HuH-7.5 (cell line): ENCODE measurements around the gene LOXL3.

Experiments used
- DNase-seq: peaks from one replicate; pipeline ENCODE4 v3.0.0; 2011; ENCODE audit warnings: low spot score

Gene LOXL3

DNA sequence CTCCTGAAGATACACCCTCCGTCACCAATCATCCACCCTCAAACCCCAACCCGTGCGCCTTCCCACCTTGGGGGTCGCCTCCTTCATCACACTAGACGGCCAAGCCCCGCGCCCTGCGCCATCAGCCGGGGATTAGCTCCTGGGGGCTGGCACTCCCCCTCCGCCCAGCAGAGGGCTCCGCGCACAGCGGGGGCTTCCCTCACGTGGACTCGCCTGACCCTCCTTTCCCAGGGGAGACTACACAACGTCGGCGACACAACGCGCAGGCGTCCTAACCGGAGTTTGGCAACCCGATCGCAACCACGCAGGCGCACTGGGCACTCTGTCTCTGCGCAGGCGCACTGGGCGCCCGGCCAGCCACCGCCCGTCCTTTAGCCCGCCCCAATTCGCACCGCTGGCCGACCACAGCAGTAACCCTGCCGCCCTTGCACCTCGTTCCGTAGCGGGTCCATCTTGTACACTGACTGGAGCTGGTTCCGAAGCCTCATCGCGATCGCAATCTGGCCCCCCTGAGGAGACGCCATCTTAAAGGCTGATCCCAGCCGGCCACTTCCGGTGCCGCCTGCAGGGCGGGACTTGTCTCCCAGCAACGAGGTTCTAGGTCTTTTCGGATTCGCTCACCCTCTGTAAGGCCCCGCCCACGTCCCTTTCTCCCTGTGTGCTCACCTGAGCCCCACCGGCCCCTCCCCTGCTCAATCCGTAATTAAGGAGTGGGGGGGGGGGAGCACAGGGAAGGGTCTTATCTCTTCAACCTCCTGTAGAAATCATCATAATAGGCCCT, 46.4 kb downstream of the LOXL3 start, which contains the start of gene PCGF1:
PCGF1 (minus strand) TSS at position 551 of the 781 bp plus-strand sequence; CDS start at position 524, 27 bp downstream.
- DNase-seq = peak; percentile 92

DNA sequence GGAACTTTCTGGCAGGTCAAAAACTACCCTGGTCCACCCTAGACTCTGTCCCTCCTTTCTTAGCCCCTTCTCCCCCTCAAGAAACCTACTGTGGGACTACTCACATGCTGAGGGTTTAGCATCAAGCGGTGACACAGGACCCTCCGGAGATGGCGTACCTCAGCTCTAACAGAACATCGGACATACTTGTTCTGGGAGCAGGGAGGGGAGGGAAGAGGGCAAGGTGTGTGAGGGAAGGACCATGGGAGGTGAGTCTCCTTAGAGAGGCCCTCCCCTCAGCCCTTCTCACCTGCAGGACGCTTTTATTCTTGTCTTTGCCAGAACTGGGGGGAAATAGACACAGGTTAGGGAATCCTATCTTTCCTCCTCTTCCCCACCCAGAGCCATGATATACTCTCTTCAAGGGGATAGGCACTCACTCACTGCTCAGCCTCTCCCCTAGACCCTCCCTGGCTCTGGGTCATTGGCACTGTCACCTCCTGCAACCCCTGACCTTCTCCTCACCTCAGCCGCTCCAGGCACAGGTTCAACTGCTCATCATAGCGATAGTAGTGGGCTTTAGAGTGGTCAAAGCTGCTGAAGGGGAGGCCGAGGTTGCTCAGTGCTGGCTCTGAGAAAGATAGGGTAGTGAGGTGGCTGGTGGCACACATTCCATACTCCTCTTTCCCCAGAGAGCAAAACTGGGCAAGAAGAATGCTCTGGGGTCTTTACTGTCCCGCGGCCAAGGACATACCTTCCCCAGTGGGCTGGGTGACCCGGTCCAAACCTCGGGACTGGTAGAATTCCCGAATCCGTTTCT, 48.1 kb downstream of the LOXL3 start:
- no peak for DNase-seq

DNA sequence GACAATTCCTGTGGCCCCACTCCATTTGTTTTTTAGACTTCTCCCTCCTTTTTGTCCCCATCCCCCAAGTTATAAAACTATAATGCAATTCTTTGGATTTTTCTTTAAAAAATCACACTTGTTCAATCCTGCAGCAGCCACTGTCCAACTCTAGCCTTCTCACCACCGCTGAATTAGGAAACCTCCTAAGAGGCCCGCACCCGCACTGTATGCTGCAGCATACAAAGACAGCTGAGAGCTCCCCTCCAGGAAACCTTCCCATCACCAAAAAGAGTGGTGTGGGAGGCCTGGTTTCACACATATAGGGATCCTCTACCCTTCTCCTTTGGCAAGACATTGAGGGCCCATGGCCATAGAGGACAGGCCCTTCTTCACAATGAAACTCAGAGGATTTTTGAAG, 49.2 kb downstream of the LOXL3 start:
- no peak for DNase-seq

DNA sequence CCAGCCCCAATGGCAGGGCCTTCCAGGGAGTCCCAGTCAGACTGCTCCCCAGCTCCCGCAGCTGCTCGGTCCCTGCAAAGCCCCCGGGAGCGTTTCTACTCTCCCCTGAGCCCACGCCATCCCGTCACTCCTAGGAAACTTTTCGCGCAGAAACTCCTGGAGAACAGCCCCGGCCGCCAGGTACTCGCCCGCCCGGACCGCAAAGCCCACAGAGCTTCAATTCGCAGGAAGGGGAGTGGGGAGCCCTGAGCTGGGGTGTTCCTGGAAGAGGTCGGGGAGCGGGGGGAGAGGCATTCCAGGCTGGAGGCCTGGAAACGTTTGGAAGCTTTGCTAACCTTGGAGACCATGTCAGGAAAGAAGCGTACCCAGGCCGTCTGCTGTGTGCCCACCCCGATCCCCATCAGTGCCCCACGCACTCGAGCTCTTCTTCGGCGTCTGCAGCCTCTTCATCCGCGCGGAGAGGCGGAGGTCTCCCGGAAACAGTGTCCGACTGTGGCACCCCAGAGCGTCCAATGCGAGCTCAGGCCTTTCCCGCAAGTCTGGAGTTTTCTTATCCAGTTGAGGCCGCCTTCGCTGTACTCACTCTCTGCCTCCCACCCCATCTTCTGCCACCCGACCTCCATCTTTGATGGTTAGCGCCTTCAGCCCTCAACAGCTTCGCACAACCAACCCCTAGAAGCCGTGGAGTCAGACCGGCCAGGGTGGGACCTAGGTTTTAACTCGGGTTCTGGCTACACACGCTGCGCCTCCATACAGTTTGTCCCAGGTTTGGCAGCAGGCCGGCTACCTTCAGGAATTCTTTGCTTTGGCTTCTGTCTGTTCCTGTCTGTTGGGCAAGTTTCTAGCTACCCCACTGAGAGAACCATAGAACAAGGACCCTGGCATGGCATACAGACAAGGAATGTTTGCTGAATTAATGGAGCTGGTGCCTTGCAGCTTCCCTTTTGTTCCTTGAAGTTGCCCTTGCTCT, 50.0 kb downstream of the LOXL3 start:
- no peak for DNase-seq

DNA sequence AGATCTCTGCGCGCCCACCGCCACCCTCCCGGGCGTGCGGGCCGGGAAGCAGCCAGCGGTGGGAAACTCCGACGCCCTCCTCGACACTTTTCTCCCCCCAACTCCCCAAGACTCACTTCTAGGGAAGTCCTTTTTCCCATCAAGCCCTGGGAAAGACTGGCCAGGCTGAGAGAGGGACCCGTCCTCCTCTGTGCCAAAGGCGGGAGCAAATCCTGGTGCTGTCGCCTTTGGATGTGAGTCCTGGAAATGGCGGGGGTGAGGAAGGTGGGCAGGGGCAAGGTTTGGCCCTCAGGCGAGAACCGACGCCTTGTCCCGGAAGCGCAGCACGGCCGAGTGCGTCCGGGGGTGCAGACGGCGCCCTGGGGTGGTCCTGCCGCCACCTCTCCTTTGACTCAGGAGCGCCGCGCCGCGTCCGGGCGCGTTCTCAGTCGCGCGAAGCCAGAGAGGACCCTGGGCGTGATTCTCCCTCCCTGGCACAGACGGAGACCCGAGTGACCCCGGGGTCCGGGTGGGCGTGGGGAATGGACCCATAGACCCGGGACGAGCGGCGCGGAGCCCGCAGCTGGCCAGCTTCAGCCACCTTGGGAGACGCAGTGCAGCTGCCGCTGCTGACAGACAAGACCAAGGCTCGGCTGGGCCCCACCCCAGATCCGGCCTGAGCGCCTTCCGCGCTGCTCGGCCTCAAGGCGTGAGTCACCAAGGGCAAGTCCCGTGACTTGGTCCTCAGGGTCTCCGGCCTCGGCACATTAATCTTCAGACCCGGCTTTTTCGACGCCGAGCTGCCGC, 50.8 kb downstream of the LOXL3 start:
- DNase-seq = no peak

DNA sequence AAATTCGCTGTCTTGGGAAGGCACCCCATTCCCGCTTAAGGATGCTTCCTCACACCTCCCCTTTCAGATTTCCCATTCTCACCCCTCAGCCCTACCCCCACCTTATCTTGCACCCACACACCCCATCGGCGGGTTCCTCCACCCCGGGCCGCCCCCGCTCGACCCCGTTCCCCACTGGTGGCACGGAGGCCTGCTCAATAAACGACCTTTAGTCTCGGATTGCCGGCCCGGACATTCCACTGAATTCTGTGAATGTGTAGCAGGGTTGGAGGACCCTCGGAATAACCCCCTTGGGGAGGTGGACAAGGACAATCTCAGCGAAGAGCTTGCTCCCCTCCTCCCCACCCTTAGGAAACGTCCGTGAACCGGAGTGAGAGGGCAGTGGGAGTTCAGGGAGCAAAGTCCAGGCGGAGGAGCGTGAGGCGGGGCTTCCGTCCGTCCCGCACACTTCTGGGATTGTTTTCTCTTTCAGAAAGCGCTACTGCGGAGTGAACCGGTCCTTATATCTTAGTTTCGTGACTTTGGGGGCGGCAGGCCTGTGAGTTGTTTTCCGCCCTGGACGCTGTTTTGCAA, 51.5 kb downstream of the LOXL3 start:
- DNase-seq = peak; percentile 84

DNA sequence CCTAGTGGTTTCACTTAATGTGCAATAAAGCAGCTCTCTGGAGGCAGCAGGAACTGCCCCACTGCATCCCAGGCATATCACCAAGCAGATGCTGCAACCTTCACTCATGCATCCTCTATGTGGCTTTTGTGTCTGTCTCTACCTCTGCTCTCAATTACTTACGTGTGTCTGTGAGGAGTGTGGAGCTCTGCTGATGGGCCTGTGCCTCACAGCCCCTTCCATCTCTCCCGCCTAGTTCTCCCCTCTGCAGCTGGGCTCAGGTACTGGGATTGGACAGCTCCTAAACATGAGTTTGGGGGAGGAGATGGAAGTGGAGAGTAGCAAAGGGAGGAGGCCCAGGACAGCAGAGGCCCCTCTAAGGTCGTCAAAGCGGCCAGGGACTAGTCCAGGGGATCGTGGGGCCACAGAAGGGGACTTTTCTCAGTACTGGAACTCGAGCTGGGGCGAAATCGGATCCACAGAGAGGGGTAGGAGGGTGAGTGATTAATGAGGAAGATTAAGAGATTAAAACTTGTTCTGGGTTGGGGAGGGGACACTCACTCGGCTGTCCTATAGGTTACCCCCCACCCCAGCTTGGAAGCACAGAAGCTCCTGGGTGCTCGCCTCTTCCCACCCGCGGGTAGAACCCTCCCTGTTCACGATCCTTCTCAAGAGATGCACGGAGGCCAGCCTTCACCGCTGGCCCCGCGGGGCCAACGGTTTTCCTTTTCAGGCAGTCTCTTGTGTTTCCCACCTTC, 52.2 kb downstream of the LOXL3 start:
- DNase-seq = no peak

DNA sequence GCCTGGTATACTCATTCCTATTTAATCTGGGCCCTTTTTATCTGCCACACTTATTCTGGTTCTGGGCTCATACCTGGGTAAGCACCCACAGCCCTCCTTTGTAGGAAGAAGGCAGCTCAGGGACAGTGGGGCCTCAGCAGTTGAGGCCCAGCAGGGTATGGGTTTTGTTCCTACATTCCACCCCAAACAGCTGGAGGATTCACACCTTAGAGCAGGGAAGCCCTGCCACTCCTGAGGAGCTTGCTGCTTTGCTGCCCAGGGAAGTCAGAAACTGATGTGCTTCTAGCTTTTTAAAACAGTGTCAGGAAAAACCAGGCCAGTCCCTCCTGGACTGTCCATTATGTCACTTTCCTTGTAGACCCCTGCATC, 53.2 kb downstream of the LOXL3 start:
- no peak for DNase-seq

DNA sequence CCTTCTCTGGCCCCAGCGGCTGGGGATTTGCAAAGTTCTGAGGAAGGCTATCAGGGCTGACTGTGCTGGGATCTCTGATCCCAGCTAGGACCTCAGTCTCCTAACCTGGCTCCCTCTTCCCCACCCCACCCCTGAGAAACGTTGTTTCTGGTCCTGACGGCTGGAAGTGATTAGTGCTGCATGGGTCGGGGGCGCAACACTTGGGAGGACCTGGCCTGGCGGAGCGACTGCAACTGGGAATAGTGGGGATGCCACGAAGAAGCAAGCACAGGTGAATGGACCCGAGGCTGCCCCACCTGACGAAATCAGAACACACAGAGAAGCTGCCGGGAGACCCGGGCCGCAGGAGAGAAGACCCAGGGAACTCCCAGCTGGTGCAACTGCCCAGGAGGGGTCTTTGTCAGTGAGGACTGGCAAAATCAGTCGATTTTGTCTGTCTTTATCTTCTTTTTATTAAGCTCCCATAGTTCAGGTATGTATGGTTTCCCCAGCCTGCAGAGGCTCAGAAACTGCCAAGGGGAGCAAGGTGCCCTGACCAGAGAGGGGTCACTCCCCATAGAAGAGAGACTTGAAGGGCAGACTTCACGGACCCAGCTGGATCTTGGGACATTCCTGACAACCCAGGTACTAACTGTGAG, 53.7 kb downstream of the LOXL3 start:
- no peak for DNase-seq

DNA sequence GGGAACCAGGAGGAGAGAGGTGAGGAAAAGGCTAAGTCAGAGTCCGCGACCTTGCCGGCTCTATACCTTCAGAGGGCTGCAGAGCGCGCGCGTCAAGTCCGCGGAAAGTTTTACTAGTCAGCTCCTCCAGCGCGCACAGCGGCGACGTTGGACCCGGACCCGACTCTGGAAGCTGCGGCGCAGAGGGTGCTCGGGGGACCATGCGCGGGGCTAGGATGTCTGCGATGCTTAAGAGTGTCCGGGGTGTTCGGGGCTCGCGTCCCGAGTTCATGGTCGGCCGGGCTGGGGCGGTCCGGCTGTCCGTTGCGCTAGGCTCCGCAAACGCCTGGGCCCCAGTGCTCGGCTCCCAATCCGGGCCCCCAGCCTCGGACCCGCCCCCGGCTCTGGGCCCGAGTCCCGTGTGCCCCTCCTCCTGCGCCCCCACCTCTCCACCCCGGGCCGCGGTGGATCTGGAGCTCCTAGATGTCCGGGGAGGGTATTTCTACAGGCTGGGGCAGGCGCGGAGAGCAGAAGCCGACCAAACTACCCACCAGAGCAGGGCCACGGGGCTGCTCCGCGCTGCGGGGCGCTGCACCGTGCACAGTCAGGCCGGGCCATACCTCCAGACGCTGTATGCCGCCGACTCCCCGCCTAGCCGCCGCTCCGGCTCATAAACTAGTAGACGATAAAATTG, 54.3 kb downstream of the LOXL3 start, which contains the start of gene LBX2:
LBX2 (minus strand) TSS at position 337 of the 673 bp plus-strand sequence; CDS start at position 271, 66 bp downstream.
- DNase-seq = no peak

DNA sequence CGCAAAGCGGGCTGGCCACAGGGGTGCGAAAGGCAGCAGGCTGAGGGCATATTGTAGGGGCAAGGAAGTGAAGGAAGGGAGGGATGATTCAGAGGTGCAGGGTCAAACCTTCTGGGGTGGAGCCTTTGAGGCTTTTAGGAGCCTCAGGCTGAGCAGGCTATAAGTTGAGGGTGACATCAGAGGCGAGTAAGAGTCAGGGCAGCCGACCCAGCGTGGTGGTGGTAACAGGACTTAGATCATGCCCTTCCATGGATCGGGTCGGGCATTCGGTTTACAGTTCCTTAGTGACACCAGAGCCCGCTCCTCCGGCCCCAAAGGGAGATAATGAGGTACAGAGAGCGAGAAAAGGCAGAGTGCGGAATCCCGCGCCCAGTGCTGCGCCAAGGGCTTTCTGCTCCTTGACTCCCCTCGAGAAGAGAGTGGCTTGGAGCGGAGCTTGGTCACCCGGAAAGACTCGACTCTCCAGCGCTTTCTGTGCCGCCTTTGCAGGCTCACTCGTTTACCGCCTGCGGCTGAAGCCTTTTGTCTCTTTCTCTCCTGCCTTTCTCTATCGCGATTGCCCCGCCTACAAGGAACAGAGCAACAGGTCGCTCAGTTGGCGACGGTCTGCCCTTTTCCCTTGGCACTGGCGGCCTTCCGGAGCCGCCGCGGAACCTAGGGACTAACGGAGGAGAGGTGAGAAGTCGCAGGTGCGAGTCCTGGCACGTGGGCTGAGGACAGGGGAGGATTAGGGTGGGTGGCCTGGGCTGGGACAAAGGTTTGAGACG, 55.1 kb downstream of the LOXL3 start:
- DNase-seq = no peak

DNA sequence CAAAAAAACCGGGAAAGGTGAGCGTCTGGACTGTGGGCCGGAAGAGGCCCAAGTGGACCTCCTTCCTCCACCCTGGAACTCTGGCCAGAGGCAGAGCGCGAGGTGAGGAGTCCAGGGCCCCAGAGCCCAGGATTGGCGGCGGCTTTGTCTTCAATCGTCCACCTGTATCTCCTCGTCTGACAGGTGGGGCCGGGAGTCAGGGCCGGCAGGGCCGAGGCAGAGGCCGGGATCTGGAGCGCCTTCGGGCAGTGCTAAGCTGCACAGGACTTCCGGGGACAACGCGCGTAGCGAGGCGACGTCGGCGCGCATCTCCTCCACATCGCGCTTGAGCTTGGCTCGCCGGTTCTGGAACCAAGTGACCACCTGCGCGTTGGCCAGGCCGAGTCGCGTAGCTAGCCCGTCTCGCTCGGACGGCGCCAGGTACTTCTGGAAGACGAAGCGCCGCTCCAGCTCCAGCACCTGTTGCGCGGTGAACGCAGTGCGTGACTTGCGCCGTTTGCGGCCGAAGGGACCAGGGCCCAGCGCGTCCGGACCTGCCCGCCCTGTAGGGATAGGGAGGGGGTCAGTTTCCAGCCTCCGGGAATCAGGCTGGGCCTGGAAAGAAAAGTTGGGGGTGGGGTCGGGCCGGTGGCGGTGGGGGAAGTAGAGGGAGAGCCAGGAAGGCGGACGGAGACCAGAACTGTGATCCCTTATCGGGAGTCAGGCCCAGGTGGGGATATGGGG, 55.8 kb downstream of the LOXL3 start:
- DNase-seq = no peak

DNA sequence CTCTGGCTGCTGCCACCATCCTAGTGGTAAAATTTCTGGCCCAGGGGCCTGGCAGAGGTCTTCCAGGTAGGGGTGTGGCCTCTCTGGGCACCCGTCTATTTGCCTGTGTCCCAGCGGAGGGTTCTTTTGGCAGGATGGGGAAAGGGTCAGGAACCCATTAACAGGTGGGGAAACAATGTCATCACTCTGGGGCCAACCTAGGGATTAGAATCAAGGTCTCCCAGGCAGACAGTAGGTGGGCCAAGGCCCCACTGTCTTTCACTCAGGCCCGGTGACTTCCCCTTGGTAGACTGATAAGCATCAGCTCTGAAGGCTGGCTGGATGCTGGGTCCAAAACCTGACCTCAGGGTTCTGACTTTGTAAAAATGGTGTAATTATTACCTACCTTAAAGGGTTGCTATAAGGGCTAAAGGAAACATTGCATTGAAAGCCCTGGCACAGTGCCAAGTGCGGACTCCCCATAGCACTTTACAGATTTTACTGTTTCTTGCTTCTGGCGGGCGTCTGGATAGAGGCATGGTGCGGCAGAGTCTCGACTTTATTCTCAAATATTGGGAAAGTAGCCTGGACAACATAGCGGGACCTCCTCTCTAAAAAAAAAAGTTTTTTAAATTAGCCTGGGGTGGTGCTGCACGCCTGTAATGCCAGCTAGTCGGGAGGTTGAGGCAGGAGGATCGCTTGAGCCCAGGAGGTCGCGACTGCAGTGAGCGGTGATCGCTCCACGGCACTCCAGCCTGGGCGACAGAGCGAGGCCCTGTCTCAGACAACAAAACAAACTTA, 56.6 kb downstream of the LOXL3 start:
- DNase-seq = no peak

DNA sequence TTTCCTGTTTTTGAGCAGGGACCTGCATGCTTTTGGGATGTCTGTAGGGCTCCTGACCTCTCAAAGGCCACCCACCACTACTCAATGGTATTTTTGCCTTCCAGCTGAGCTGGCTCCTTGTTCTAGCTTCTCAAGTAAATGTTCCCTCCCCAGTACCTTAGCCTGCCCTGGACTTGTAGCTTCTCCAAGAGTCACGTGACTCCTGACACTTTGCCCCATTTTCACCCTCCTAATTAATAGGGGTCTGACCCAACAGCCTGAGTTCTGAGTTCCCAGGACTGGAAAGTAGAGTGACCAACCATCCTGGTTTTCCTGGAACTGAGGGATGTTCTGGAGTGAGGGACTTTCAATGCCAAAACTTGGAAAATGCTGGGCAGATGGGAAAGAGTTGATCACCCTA, 58.3 kb downstream of the LOXL3 start:
- DNase-seq = no peak

DNA sequence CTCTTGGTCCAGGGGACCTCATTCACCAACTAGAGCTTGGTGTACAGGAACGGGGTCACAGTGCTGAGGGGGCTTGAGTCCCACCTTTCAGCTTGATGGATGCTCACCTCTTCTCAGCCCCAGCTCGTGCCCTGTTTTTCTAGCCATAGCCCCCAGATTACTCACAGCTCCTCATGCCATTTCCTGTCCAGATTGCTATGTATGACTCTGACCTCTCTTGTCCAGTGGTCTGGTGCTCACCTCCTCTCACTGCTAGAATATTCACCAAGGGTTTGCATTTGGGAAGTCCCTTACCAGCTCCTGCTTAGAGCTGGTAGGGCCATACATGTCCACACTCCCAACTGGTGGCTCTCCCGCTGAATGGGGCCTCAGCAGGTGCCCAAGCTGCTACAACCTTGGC, 60.2 kb downstream of the LOXL3 start:
- no peak for DNase-seq

DNA sequence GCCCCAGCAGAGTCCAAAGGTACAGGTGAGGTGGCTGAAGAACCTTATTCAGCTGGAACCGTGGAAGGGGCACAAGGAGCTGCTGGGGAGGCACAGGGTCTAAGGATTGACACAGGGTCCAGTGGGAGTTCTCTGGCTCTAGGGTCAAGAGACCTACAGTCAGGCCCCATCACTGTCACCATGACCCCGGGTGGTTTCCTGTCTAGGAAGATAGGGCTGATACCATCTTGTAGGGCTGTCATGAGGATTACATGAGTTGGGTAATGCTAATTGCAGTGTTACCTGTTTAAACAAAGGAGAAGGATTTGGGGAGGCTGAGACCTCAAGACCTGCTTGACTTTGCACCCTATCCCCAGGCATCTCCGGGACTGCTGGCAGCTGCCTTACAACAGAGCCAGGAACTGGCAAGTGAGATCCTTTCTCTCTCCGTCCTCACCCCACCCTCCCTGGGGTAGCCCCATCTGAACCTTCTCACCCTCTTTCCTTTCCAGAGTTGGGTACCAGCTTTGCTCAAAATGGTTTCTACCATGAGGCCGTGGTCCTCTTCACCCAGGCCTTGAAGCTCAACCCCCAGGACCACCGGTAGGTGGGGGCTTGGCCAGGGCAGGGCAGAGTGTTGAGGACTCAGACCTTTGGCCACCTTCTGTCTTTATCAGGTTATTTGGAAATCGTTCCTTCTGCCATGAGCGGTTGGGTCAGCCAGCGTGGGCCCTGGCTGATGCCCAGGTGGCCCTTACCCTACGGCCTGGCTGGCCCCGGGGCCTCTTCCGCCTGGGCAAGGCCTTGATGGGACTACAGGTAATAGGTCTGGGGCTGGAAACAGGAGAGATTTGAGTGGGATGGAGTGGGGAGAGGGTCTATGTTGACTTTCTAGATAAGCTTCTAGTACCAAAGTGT, 61.8 kb downstream of the LOXL3 start:
- no peak for DNase-seq
